ENCODE measurements around the gene NOX5.

NOX5 gene

GRCh38 chr15:69008056-69008455 lies 6.4 kb upstream of the NOX5 start:
- H3K4me1 ChIP-seq (ENCODE audit: low read length) = no peaks in the 10 kb centered on the region
- H3K4me3 ChIP-seq (ENCODE audit: low read length) = no peak overlapping the region

GRCh38 chr15:69009341-69009740 lies 5.2 kb upstream of the NOX5 start:
- Histone ChIP-seq H3K36me3 (replicated peaks; ENCODE audit: low read depth, low read length) (no peaks in the 10 kb centered on the region), H3K27ac (ENCODE audit: low read length) (no peak overlapping the region), H4K20me1 (ENCODE audit: insufficient read depth, low read length) (no peaks in the 10 kb centered on the region), H2AFZ (ENCODE audit: low read depth, low read length) (no peak overlapping the region), H3K79me2 (ENCODE audit: low read length) (no peaks in the 10 kb centered on the region), H3K4me1 (ENCODE audit: low read length) (no peaks in the 10 kb centered on the region), H3K9ac (ENCODE audit: low read length) (no peak overlapping the region), H3K9me3 (ENCODE audit: insufficient read depth, low read length) (no peaks in the 10 kb centered on the region), H3K27me3 (ENCODE audit: low read depth, low read length) (peaks cover 6% of the 10 kb centered on the region; the same call in 1 of the 2 replicates), H3K4me3 (ENCODE audit: low read length) (no peak overlapping the region), H3K4me2 (ENCODE audit: low read length) (no peak overlapping the region)
- no peak for TF ChIP-seq EZH2phosphoT487 (IDR thresholded peaks at IDR 0.05; ENCODE audit: low read depth)
- TF ChIP-seq CTCF (IDR thresholded peaks at IDR 0.05; ENCODE audit: low read depth, low read length) = no peak

More at GRCh38 chr15:69008056-69008455, 6.4 kb upstream of the NOX5 start:
- Histone ChIP-seq H3K9me3 (ENCODE audit: insufficient read depth, low read length) (no peaks in the 10 kb centered on the region), H3K27me3 (ENCODE audit: low read depth, low read length) (peaks cover 6% of the 10 kb centered on the region; the same call in 1 of the 2 replicates), H3K36me3 (replicated peaks; ENCODE audit: low read depth, low read length) (no peaks in the 10 kb centered on the region), H3K4me2 (ENCODE audit: low read length) (no peak overlapping the region), H3K79me2 (ENCODE audit: low read length) (no peaks in the 10 kb centered on the region), H3K27ac (ENCODE audit: low read length) (no peak overlapping the region), H3K9ac (ENCODE audit: low read length) (no peak overlapping the region), H2AFZ (ENCODE audit: low read depth, low read length) (no peak overlapping the region), H4K20me1 (ENCODE audit: insufficient read depth, low read length) (no peaks in the 10 kb centered on the region)
- TF ChIP-seq EZH2phosphoT487 (IDR thresholded peaks at IDR 0.05; ENCODE audit: low read depth) (no peak), CTCF (IDR thresholded peaks at IDR 0.05; ENCODE audit: low read depth, low read length) (no peak)

GRCh38 chr15:69011641-69012040 lies 2.9 kb upstream of the NOX5 start:
- peaks cover 5% of the 10 kb centered on the region; the same call in 1 of the 2 replicates for H3K27me3 ChIP-seq (ENCODE audit: low read depth, low read length)
- H3K4me1 ChIP-seq (ENCODE audit: low read length) = no peaks in the 10 kb centered on the region
- no peaks in the 10 kb centered on the region for H3K9me3 ChIP-seq (ENCODE audit: insufficient read depth, low read length)
- no peaks in the 10 kb centered on the region for H4K20me1 ChIP-seq (ENCODE audit: insufficient read depth, low read length)
- TF ChIP-seq EZH2phosphoT487 (IDR thresholded peaks at IDR 0.05; ENCODE audit: low read depth) (no peak), CTCF (IDR thresholded peaks at IDR 0.05; ENCODE audit: low read depth, low read length) (no peak)
- no peak overlapping the region for H3K27ac ChIP-seq (ENCODE audit: low read length)
- H3K9ac ChIP-seq (ENCODE audit: low read length) = no peak overlapping the region
- no peak overlapping the region for H3K4me2 ChIP-seq (ENCODE audit: low read length)
- H3K4me3 ChIP-seq (ENCODE audit: low read length) = no peak overlapping the region
- no peak overlapping the region for H2AFZ ChIP-seq (ENCODE audit: low read depth, low read length)
- no peaks in the 10 kb centered on the region for H3K79me2 ChIP-seq (ENCODE audit: low read length)
- no peaks in the 10 kb centered on the region for H3K36me3 ChIP-seq (replicated peaks; ENCODE audit: low read depth, low read length)

- no peaks in the 10 kb centered on the region for H3K79me2 ChIP-seq (ENCODE audit: low read length)
- H3K27ac ChIP-seq (ENCODE audit: low read length) = no peak overlapping the region
- H4K20me1 ChIP-seq (ENCODE audit: insufficient read depth, low read length) = no peaks in the 10 kb centered on the region
- H3K4me1 ChIP-seq (ENCODE audit: low read length) = no peaks in the 10 kb centered on the region
- H3K9ac ChIP-seq (ENCODE audit: low read length) = no peak overlapping the region
- H3K27me3 ChIP-seq (ENCODE audit: low read depth, low read length) = peaks cover 5% of the 10 kb centered on the region; the same call in 1 of the 2 replicates
- no peak overlapping the region for H2AFZ ChIP-seq (ENCODE audit: low read depth, low read length)
- H3K9me3 ChIP-seq (ENCODE audit: insufficient read depth, low read length) = no peaks in the 10 kb centered on the region
- no peak overlapping the region for H3K4me2 ChIP-seq (ENCODE audit: low read length)
- TF ChIP-seq EZH2phosphoT487 (IDR thresholded peaks at IDR 0.05; ENCODE audit: low read depth) = no peak
- TF ChIP-seq CTCF (IDR thresholded peaks at IDR 0.05; ENCODE audit: low read depth, low read length) = no peak
- no peaks in the 10 kb centered on the region for H3K36me3 ChIP-seq (replicated peaks; ENCODE audit: low read depth, low read length)
- no peak overlapping the region for H3K4me3 ChIP-seq (ENCODE audit: low read length)
Measured at GRCh38 chr15:69012761-69013364, 1.6 kb upstream of the NOX5 start.
